ENCODE measurements around the gene PIF1.
"Not testable (repeated sequence)": the region's sequence is repeated elsewhere in the genome, so short reads cannot be mapped to it uniquely, and the experiment has no call there.

Gene PIF1

DNA sequence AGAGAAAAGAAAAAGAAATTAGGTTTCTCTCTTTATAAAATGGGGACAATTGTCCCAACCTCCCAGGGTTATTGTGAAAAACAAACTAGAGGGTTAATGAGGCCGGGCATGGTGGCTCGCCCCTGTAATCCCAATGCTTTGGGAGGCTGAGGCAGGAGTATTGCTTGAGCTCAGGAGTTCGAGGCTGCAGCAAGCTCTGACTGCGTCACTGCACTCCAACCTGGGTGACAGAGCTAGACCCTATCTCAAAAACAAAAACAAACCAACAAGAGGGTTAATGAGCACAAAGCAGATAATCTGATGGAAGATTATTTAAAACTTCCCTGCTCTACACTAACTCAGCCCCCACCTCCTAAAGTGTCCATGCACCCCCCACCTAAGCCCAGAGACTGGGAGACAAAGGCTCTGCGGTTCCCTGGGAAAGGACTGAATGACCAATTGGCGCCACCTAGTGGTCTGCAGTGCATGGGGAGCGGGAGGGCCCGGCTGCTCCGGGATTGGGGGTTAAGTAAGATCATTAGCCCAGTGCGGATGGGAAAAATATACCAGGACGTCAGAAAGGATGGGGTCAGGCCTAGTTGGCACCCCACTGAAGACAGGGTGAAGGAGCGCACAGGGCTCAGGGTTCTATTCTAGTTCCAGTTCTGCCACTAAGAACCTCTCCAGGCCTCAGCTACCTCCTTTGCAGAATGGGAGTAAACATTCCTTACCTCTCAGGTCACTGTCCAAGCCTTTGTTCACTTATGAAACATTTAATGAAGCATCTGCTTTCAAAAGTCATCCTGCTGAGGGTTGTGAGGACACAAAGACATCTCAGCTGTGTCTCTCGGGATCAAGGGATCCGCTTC is 15.6 kb downstream of the PIF1 start:
- DNase-seq (ENCODE audit: low spot score): peak; percentile 67

DNA sequence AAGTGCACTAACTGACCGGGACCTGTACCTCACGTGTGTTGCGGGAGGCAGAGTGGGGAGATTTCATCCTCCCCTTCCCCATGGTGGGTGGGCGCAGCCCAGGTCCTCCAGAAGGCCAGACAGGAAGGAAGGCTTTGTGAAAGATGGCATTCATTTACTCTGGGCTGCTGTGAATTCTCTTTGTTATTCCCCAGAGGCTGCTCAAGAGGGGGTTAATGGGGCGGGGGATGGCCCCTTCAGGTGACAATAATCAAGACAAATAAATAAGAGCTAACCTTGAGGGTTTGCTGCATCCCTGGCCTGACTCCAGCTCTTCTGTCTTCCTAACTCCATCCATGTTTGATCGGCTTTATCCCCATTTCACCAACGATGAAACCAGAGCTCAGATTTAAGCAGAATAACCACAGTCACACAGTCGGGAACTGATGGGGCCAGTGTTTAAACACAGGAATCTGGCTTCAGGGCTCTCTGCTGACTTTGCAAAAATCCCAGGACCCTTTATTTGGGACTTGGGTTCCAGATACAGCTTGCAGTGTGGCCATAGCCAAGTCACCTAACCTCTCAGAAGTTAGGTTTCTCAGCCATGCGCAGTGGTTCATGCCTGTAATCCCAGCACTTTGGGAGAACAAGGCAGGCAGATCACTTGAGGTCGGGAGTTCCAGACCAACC is 16.5 kb downstream of the PIF1 start:
- DNase-seq (ENCODE audit: low spot score): no peak

DNA sequence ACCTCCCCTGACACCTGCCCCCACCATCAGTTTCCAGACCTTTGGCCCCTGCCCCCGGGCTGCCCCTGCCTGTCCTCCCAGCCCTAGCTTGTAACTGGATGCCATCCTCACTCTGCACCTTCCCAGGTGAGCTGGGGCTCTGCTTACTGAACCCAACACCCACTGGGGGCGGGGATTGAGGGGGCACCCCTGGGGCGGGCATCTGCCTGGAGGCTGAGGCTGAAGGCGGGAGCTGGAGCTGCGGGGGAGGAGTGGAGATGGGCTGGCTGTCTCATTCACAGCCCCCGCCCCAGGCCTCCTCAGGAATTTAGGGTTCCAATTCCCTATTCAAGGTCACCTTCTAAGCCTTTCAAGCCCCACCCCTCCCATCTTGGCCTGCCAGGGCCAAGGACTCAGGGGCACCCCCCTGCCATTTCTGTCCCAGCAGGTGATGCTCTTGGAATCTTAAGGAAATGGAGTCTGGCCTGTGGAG is 17.7 kb downstream of the PIF1 start:
- DNase-seq (ENCODE audit: low spot score): no peak

DNA sequence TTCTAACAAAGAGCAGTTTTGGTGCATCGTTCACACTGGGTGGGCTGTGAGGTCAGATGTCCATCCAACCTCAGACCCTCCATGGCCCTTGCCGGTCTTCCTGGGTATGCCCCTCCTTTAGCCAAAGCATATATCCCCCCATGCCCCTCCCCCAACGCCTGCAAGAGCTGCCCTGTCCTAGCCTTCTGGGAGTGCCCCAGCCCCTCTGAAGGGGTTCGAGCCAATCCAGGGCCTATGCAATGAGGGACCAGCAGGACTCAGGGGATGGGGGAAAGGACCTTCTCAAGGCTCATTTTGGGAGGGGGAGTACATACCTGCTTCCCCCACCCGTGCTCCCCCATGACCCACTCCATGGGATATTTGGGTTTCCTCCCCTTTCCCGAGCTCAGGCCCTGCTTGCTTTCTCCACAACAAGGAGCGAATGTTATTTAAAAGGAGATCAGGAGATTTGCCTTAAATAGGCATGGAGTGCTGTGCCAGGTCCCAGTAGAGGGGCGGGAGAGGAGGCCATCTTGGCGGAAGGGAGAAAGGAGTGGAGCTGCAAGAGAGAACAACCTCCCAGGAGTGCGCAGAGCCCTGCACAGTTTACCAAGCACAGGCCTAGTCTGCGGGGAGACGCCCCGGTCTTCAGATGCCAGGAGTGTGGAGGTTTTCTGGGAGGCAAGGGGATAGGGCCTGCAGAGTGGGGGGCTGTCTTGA is 18.2 kb downstream of the PIF1 start:
- no peak for DNase-seq (ENCODE audit: low spot score)

DNA sequence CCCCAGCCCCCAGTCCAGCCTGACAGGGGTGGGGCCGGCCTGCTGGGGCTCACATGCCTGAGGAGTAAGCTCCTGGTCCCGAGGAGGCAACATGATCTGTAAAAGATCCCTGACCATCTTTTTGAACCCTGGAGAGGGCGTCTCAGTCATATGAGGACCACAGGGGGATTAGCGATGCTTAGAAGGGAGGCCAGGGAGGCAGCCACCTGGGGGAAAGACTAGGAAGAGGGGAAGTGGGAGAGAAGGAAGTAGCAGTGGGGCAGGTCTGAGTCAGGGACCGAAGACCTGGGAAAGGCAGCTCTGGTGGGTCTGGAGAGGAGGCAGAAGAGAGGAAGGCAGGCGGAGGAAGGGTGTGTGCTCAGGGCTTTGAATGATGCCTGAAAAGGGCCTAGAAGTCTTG is 18.9 kb downstream of the PIF1 start:
- no peak for DNase-seq (ENCODE audit: low spot score)

DNA sequence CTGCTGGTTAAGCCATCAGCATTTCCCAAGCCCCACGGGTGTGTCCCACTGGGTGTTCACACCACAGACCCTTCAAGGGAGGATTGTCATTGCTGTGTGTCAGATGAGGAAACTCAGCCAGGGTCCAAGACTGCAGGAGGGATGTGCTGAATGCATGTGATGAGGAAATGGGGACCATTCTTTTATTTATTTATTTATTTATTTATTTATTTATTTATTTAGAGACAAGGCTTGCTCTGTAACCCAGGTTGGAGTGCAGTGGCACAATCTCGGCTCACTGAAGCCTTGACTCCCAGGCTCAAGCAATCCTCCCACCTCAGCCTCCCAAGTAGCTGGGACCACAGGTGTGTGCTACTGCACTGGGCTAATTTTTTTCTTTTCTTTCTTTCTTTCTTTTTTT is 20.8 kb downstream of the PIF1 start:
- DNase-seq (ENCODE audit: low spot score): no peak

DNA sequence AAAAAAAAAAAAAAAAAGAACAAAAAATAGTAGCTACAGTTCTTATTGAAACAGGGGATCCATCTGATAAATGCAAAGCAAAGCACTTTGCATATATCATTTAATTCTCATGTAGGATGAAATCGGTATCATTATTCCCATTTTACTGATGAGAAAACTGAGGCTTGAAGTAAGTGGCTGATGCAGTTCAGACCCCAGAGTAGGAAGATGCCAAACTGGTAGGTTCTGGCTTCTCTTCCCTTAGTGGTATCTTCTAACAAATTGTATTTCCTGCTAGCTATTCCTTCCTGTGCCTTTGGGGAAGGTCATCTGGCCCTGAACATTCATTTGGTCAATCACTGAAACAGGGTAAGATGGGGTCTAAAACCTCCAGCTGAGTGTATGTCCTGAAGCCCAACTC is 21.9 kb downstream of the PIF1 start:
- DNase-seq (ENCODE audit: low spot score): no peak

DNA sequence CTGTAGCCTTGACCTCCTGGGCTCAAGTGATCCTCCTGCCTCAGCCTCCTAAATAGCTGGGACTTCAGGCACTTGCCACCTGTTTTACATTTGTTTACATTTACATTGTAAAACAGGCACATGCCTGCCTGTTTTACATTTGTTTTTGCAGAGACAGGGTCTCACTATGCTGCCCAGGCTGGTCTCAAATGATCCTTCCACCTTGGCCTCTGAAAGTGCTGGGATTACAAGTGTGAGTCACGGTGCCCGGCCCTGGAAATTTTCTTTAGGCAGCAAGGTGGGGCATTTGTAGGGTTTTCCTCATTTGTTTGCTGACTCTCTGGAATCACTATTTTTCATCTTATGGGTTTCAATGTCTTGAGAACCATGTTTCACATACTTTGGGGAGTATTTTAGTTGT is 25.0 kb downstream of the PIF1 start:
- no peak for DNase-seq (ENCODE audit: low spot score)

DNA sequence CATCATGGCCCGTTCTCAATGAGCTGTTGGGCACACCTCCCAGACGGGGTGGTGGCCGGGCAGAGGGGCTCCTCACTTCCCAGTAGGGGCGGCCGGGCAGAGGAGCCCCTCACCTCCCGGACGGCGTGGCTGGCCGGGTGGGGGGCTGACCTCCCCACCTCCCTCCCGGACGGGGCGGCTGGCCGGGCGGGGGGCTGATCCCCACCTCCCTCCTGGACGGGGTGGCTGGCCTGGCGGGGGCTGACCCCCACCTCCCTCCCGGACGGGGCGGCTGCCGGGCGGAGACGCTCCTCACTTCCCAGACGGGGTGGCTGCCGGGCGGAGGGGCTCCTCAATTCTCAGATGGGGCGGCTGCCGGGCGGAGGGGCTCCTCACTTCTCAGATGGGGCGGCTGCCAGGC is 26.5 kb downstream of the PIF1 start:
- DNase-seq (ENCODE audit: low spot score): not testable (repeated sequence)

DNA sequence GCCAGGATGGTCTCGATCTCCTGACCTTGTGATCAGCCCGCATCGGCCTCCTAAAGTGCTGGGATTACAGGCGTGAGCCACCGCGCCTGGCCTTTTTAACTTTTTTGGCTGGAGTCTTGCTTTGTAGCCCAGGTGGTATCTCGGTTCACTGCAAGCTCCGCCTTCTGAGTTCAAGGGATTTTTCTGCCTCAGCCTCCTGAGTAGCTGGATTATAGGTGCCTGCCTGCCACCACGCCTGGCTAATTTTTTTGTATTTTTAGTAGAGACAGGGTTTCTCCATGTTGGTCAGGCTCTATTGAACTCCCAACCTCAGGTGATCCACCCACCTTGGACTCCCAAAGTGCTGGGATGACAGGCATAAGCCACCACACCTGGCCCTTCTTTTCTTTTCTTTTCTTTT is 29.5 kb downstream of the PIF1 start:
- DNase-seq (ENCODE audit: low spot score): not testable (repeated sequence)

DNA sequence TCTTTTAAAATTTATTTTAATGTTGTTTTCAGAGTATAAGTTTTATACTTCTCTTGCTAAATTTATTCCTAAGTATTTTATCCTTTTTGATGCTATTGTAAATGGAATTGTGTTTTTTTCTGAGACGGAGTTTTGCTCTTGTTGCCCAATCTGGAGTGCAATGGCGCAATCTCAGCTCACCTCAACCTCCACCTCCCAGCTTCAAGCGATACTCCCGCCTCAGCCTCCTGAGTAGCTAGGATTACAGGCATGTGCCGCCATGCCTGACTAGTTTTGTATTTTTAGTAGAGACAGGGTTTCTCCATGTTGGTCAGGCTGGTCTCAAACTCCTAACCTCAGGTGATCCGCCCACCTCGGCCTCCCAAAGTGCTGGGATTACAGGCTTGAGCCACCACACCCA is 30.1 kb downstream of the PIF1 start:
- not testable (repeated sequence) for DNase-seq (ENCODE audit: low spot score)

DNA sequence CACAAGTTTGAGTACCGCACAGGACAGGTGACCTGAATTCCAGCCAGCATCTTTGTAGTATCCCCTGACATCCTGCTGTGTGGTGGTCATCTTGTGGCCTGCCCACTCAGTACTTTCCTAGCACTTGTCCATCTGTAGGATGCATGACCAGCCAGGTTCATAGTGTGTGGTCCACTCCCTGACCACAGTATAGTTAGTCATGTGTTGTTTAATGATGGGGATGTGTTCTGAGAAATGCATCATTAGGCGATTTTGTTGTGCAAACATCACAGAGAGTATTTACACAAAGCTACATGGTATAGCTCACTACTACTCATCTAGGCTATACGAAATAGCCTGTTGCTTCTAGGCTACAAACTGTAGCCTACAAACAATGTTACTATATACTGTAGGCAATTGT is 33.2 kb downstream of the PIF1 start:
- no peak for DNase-seq (ENCODE audit: low spot score)

DNA sequence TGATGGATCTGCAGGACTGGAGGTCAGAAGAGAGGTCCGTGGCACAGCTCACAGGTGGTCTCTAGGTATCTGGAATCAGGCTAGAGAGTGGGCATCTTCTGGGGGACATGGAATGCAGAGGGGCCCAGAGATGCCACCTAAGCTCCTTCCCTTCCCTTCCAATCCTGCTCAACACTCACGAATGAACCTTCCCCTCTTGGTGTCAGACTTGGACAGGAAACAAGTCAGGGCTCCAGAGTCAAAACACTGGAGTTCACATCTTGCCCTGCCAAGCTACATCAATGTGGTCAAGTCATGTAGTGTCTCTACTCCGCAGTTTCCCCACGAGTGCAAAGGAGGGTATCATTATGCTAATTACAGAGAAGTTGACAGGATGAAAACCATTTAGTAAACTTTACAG is 34.0 kb downstream of the PIF1 start:
- DNase-seq (ENCODE audit: low spot score): no peak

DNA sequence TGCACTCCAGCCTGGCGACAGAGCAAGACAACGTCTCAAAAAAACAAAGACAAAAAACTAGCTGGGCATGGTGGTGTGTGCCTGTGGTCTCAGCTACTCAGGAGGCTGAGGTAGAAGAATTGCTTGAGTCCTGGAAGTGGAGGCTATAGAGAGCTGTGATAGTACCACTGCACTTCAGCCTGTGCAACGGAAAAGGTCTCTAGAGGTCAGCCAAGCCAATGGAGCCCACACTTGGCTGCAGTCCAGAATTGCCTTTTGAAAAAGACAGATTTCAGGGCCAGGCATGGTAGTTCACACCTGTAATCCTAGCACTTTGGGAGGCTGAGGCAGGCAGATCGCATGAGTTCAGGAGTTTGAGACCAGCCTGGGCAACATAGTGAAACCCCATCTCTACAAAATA is 41.7 kb downstream of the PIF1 start:
- no peak for DNase-seq (ENCODE audit: low spot score)

DNA sequence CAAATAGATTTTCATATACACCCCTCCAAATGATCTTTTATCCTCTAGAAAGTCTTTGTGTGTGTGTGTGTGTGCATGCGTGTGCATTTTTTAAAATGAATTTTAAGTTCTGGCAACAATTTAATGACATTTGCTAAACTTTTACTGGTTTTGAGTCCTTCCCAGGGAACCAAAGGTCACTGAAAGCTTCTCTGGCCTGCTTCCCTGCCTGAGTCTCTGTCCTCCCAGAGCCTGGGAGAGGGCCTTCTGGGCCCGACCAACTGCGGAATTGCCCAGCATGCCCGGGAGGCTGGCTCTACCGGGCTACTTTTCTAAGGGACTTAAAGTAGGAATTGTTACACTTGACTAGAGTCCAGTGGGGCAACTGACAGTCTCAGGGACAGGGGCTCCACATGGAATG is 42.7 kb downstream of the PIF1 start:
- DNase-seq (ENCODE audit: low spot score): no peak

DNA sequence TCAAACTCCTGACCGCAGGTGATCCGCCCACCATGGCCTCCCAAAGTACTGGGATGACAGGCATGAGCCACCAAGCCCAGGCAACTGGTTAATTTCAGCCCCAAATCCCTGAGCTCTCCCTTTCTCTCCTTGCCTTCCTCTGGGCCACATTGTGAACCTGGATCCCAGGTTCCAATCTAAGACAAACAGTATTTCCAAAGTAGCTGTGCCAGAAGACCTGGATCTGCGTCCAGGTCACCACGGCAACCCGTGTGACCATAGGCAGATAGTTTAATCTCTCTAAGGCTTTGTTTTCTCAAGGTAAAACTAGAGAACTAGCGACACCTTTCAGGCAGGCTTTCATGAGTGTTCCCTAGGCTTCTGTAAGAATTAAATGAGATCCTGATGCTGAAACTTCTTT is 44.1 kb downstream of the PIF1 start:
- no peak for DNase-seq (ENCODE audit: low spot score)

DNA sequence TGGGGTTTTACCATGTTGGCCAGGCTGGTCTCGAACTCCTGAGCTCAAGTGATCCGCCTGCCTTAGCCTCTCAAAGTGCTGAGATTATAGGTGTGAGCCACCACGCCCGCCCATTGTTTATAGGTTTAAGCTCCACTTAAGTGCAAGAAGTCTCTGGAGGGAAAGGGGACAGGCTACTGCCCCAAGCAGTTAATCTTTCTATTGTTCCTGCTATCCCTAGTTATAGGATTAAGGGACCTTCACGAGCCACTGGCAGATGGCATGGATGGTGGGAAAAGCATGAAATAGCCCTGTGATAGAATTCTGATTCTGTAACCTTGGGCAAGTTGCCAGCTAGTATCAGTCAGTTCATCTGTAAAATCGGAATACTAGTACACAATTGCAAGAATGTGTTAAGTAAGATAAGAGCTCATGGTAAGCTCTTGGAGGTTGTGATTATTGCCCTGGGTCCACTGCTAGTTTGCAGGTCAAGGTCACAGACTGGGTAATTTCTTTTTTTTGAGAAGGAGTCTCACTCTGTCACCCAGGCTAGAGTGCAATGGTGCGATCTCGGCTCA is 44.8 kb downstream of the PIF1 start:
- DNase-seq (ENCODE audit: low spot score): no peak

DNA sequence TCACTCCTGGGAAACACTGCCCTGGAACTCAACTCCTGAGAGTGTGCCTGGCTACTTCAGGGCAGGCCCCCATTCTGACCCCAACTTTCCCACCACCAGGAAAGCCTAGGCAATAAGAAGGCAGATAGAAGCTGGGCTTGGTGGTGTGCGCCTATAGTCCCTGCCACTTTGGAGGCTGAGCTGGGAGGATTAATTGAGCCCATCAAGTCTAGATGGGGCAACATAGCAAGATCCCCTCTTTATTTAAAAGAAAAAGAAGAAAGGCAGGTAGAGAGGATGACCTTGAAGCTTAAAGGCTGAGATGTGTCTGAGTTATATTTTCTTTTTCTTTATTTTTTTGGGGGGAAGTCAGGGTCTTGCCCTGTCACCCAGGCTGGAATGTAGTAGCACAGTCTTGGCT is 45.8 kb downstream of the PIF1 start:
- no peak for DNase-seq (ENCODE audit: low spot score)

DNA sequence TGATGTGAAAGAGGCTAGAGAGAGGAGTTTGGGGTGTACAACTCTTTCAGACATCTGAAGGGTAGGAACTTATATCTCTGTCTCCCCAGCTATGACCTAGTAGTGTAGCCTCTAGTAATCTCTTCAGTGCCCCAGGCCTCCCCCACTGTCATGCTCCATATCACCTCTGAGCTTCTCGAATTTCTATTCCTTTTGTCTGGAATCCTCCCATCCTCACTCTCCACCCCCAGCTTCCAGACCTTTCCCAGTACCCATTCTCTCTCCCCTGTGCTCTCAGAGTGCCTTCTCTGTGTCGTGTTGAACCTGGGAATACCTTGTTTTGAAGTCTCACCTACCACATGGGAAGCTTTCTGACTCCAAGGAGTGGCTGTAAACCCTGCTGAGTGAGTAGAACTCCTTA is 46.4 kb downstream of the PIF1 start:
- no peak for DNase-seq (ENCODE audit: low spot score)

DNA sequence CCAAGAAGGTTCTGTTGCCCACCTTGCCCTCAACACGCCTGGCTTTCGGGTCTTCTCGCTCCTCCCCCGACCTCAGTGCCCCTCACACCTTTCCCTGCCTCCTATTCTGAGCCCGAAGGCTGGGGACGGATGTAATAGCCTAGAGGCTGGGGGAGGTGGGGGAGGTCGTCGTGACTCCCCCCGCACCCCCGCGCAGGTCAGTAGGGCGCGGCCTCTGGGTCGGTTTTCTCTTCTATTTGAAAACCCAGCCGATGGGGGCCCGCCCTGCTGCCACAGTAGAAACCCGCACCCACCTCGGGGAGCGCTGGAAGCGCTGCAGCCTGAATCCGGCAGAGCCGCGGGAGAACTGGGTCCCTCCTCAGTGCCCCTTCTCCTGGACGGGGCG is 49.1 kb downstream of the PIF1 start:
- no peak for DNase-seq (ENCODE audit: low spot score)

DNA sequence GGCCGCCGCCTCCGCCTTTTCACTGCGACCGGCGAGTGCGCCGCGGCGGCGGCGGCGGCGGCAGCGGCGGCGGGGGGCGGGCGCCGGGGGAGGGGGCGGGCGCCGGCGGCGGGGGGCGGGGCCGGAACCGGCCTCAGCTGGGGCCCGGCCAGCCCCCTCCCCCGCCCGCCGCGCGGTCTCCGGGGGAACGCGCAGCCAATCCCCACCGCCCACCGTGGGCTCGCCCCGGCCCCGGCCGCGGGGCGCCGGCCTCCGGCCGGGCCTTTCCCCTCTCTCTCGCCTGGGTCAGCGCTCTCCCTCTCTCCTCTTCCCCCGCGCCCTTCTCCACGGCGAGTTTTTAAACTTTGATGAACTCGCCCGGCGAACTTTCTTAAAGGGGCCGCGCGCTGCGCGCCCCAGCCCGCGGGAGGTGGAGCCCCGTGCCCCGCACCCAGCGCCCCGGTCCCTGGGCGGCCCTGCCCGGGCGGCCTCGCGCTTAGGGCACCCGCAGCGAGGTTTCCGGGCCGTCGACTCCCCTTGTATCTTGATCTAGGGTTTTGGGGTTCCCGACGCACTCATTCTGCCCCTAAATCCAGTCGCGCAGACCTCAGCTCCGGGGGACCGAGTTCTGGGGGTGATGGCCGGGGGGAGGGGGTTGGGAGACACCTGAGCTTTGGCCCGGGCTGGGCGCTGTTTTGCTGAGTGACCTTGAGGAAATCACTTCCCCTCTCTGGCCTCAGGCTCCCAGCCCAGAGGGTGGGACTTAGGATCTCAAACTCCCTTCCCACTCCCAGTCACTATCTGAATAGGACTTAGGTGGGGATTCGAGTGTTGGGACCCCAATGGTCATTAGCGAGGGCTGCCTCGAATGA is 49.7 kb downstream of the PIF1 start, which contains the start of gene RBPMS2:
TSS of gene RBPMS2 (minus strand) at position 39 of the 851 bp plus-strand sequence. CDS start 270 bp downstream, outside the sequence.
- no peak for DNase-seq (ENCODE audit: low spot score)

All from putamen (tissue), 1 donor.